HG03571 (cell line): Measurements from ENCODE around the gene LNP1.
A peak's percentile ranks its signal among the peaks of the same experiment; 100 is the strongest.

Source experiments
- ATAC-seq: cut with Tn5 transposase; IDR thresholded peaks from one replicate; pipeline ENCODE4 v1.9.1; 2021; ENCODE audit not compliant: unreplicated experiment

LNP1 gene

DNA sequence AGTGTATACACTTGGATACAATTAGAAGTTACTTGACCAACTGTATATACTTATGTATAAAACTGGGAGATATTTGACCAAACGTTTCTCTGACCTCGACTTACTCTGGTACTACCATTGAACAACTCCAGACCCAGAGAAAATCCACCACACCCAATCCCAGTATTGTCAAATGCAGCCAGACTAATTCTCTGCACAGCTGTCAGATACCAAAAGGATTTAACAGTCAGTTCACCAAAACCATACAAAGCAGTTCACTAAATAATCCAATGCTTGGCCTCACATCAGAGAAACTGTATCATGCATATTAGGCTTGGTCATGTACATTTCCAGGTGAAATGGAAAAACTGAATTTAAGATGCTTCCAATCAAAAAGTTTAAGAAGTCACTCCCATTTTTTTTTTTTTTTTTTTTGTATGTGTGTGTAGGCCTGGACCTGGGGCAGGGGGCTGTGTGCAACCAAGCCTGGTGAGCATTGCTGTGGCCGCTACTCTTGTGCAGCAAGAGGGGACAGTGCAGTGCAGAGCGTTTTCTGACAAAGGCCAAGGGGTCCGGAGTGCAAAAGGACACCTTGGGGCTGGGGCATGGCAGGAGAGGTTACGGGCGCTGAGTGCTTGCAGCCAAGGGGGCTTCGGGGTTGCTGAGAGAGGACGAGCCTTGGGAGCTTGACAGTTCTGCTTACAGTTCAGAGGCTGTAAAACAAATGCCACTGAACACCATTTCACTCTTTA, 1.8 kb upstream of the LNP1 start:
- no peak for ATAC-seq

DNA sequence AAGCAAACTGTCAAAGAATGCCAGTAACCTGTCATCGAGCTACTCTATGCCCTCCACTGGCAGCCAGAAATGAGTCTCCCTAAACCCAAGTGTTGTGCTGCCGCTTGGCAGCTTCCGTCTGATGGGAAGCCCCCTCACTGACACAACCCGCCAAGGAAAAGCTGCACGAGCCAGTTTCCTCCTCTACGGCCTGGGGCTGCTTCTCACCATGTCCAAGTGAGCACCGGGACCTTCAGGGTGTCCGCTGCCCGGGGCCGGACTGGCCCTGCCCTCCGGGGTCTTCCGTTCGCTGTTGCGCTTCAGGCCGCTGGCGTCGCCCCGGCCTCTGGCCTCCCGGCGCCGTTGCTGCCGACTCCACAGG, 940 bp upstream of the LNP1 start:
- ATAC-seq, result peak; percentile 12

DNA sequence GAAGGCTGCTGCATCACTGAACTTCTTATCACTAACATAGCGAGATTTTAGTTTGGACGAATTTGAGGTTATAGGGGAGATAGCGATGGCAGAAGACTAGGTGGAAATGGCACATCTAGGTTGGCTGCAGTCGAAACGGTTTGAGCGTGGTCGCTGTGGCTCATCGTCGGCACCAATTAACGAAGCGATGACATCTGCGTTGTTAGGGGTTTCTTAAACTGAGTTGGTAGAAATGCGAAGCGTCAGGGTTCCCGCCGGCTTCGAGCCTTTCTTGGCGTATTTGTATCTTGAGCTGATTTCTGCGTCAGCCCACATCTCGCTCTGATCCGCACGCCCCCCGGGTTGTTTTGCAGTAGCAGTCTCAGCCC, 319 bp downstream of the LNP1 start:
- peak; percentile 7 for ATAC-seq

DNA sequence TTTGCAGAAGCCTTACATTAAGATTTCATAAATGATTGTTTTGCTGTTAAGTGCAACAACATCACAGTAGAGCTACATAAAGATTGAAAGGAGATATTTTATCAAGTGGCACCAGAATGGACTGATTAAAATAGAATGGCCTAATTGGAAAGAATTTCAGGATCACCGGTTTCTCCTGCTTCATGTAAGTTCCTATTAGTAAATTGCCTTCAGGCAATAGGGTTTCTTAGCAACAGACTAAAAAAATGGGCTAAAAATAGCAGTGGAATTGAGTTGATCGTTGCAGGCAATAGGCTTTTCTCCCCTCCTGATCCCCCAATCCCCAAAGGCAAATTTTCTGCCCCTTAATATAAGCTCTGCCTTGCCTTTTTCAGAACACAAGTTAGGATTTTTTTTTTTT, 917 bp downstream of the LNP1 start:
- ATAC-seq, result no peak

DNA sequence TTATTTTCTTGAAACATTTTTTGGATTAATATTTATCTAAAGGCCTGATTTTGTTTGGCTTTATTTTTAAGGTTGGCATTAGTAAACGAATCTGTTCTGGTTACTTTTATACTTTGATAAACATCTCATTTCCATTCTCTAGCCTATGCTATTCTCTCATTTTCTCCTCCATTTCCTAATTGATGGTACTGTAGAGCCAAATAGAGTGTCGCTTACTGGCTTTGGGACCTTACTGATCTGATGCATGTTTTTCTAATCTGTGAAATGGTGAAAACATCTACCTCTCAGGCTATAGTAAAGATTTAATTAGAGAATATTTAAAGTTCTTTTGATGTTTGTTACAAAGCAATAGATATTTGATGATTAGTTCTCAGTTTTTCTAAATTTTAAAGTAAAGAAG, 1.6 kb downstream of the LNP1 start:
- ATAC-seq, result no peak

DNA sequence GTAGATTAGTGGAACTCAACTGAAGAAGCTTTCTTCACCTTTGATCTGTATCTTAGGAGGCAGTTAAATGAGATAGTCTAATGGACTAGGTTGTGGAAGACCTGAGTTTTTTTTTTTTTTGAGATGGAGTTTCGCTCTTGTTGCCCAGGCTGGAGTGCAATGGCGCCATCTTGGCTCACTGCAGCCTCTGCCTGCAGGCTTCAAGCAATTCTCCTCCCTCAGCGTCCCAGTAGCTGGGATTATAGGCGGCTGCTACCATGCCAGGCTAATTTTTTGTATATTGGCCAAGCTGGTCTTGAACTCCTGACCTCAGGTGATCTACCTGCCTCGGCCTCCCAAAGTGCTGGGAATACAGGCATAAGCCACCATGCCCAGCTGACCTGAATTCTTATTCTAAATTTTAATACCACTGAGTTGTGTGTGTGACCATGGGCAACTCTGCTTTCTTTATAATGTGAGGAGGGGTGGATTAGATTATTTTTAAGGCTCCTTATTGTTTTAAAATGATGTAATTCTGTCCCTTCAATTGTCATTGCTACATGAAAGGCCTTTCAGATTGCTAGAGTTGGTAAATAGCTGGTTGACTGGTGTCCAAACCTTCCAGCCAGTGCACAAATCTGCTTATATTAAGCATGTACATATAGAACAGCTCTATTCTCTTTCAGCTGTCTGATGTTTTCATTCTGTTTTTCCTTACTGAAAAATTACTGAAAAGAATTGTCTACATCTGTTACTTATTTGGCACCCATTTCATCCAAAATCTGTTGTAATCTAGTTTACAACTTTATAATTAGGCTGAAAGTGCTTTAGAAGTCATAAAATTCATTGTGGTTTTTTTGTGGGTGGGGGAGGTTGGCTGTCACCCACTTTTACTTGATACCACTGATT, 2.3 kb downstream of the LNP1 start:
- no peak for ATAC-seq

DNA sequence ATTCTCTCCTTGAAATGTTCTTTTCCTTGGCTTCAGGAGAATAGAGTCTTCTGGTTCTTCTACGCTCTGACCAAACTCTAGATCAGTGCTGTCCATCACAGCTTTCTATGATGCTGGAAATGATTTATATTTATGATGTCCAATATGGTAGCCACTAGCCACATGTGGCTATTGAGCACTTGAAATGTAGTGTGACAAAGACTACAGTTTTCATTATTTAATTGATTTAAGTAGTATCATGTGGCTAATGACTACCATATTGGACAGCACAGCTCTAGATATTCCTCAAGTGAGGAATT, 2.9 kb downstream of the LNP1 start:
- ATAC-seq, result no peak

DNA sequence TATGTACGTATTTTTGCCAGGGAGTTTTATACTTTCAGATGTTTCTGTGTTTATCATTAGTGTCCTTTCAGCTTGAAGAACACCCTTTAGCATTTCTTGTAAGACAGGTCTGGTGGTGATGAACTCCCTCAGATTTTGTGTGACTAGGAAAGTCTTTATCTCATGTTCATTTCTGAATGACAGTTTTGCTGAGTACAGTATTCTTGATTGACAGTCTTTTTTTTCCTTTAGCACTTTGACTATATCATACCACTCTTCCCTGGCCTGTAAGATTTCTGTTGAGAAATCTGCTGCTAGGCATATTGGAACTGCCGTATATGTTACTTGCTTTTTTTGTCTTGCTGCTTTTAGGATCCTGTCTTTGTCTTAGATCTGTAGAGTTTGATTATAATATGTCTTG, 5.8 kb downstream of the LNP1 start:
- ATAC-seq, result no peak

DNA sequence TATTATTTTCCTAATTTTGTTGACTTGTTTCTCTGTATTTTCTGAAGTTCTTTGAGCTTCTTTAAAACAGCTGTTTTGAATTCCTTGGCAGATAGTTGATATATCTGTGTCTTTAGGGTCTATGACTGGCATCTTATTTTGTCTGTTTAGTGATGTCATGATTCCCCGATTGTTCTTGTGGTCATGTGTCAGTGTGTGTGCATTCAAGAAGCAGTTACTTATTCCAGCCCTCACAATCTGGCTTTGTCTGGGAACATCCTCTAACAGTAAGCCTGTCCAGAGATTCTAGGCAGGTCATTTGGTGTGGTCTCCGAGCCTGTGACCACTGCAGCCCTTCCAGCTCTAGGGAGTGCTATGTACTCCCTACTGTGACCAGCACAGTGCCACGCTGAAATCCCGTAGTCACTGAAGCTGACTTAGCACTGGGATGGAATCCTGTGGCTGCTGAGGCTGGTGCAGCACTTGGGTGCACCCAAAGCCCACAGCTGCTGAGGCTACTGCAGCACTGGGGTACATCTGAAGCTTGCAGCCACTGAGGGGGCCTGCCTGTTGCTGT, 6.7 kb downstream of the LNP1 start:
- ATAC-seq, result no peak

DNA sequence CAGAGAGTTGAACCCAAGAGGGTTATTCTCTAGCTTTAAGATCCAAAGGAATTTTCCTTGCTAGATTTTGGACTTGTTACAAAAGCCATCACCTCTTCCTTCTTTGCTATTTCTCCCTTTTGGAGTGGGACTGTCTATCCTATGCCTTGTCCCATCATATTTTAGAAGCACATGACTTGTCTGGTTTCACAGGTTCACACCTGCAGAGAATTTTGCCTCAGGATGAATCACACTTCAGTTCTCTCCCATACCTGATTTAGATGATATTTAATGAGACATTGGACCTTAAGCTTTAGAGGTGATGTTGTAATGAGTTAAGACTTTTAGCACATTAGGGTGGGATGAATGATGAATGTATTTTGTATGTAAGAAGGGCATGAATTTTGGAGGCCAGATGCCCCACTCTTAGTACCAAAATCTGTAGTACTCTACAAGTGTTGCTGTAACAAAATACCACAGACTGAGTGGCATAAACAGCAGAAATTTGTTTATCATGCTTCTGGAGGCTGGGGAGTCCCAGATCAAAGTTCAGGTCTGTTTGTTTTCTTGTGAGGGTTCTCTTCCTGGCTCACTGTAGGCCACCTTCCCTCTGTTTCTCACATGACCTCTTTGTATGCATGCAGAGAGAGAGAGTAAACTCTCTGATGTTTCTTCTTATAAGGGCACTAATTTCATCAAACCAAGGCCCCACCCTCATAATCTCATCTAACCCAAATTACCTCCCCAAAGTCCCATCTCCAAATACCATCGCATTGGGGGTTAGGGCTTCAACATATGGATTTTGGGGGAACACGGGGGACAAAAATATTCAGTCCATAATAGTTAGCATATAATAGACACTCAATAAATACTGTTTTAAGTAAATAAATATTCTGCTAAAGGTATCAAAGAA, 10.0 kb downstream of the LNP1 start:
- no peak for ATAC-seq

DNA sequence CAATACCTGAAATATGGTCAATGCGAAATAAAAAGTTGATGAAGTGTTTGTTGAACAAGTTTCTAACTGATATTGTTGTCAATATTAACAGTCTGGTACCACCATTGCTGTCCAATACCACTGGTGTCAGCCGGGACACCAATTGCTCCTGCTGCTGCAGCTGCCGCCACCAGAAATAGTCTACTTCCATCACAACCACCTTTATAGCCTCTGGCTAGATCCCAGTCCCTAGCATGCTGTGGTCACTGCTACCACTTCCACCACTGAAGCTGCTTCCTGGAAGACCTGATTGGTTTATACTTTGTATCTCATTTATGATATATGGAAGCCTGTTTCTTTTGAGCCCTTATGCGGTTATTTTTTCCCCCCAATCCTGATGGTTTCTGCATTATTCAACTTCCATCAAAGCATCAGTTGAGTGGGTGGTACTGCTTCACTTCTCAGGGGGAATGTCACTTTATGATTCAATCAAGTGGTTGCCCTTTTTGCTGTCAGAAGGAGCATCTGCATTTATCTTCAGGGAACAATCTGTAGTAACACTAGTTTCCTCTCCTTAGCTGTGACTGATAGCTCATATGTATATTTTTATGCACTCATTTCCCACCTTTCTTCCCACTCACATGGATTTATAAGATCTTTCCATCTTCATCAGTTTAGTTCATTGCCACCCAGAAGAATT, 11.7 kb downstream of the LNP1 start:
- no peak for ATAC-seq

DNA sequence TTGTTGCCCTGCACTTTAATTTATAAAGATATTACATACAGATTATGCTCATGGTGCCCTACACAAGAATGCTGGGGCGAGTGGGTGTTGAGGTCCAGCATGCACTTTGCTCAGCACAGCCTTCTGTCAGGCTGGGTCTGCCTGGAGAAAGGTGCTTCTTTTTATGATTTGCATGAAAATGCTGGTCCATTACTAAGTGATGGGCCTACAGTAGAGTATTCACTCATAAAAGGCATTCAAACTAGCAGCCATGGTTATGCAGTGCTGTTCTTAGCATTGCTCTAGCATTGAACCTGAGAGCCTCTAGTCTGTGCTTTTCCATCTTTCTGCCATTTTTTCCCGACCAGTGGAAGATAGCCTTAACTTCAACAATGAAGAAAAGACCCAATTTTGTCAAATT, 12.3 kb downstream of the LNP1 start:
- no peak for ATAC-seq

DNA sequence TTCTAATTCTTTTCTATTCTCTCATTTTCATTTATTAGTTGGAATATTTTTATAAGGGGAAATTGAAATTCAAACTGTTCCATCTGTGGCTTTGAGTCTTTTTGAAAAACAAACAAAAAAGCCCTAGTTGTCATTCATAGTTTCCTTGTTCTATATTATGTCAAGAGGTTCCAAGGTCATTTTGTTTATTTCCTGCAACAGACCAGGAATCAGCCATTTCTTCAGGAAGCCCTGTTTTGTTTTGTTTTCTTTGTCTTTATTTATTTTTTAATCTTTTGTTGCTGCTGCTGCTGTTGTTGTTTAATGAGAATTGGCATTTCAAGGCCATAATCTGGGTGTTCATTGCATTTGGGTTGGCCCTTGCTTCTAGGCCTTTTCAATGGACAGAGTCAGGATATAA, 14.8 kb downstream of the LNP1 start:
- no peak for ATAC-seq

DNA sequence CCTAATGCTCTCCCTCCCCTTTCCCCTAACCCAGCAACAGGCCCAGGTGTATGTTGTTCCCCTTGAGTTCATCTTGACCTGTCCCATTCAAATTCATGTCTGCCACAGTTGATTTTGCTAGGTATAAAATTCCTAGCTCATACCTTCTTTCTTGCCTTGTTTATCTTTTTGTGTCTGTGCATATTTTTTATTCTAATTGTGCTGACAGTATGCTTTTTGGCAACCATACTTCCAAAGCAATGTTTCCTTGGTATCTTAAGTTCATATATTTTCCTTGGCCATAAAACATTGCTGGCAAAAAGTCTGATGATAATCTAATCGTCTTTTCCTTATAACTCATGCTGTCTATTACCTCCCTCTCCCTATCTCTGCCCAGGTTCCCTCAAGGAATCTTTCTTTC, 15.5 kb downstream of the LNP1 start:
- ATAC-seq, result no peak

DNA sequence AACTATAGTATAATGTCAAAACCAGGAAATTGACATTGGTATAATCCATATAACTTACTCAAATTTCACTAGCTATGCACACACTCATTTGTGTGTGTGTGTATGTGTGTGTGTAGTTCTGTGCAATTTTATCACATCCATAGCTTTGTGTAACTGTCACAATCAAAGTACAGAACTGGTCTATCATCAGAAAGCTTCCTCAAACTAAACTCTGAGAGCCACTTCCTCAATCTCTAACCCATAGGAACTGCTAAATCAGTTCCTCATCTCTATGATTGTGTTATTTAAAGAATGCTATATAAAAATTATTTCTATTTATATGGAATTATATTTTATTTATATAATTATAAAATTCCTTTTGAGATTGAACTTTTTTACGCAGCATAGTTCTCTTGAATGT, 18.1 kb downstream of the LNP1 start:
- ATAC-seq, result no peak

DNA sequence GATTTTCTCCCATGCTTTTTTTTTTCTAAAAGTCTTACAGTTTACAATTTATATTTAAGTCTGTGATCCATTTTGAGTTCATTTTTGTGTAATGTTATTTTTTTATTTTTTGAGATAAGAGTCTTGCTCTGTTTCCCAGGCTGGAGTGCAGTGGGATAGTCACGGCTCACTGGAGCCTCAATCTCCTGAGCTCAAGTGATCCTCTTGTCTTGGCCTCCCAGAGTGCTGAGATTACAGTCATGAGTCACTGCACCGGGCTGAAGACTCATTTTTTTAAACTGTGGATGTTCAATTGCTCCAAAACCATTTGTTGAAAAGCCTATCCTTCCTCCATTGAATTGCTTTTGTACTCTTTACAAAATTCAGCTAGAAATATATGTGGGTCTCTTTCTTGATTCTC, 19.5 kb downstream of the LNP1 start:
- no peak for ATAC-seq

DNA sequence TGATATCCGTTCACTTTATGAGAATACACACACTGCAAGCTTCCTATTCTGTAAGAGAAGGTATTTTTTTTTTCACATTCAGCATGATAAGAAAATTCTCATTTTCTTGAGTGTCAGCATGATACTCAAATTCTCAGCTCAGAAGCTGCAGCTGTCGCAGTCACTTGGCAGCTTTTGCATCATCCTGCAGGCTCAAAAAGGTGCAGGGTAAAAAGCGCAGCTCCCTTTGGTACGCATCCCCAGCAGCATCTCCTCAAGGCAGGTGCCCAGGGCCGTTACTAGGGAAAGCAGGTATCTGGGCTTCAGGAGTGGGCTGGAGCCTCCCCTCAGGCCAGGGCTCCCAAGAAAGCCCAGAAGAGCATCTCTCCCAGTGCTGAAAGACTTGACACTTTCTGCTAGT, 22.3 kb downstream of the LNP1 start:
- no peak for ATAC-seq

DNA sequence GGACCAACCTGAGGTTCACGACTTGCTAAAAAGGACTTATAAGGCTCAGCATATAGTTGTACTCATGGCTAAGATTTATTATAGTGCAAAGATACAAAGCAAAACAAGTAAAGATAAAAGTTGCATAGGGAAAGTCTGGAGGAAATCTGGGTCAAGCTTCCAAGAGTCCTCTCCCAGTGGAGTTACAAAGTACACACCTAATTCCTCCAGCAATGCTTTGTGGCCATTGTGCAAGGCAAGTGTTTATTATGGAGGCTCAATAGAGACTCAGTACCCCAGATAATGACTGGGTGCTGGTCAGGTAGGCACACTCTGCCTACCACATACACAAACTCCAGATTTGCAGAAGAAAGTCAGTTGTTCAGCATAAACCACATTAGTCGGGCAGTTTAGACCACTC, 22.9 kb downstream of the LNP1 start:
- no peak for ATAC-seq

DNA sequence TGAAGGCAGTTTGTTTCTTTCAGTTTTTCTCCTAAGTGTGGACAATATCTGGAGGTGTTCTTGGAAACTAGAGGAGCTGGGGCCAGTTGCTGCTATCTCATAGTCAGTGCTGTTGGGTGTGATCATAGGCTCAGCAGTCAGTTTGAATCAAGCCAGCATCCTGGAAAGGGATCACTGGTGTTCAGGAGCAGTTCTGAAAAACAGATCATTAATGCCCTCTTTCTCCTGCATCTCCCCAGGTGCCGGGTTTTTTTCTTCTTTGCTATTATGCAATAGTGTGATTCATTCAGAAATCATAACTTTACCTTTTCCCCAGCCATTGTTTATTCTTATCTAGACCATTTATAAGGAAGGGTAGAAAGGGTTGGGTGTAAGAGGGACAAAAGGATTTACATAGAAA, 24.0 kb downstream of the LNP1 start:
- no peak for ATAC-seq

DNA sequence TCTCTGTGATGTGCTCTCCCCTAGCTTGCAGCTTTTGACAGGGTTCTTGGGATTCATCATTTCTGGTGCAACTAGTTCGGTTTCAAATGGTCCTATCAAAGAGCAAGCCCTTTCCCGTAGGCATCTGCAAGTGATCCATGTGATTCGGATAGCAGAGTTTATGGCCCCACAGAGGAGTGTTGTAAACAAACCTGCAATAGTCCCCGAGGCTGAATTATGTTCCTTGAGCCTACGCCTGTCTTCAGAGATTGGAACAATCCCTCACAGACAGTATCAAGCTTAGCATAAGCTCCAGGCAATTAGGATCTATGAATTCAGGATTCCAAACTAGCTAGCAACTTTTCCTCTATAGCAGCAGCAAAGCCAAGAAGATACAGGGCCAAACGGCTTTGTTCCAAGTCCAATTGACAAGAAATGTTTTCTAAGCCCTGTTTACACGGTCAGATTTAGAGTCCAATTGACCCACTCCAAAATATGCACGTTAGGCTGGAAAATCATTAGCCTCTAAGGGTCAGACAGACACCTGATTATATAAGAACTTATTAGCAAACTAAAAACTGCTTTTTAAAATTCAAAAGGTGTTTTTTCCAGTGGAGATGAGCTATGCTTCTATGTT, 24.8 kb downstream of the LNP1 start:
- no peak for ATAC-seq

DNA sequence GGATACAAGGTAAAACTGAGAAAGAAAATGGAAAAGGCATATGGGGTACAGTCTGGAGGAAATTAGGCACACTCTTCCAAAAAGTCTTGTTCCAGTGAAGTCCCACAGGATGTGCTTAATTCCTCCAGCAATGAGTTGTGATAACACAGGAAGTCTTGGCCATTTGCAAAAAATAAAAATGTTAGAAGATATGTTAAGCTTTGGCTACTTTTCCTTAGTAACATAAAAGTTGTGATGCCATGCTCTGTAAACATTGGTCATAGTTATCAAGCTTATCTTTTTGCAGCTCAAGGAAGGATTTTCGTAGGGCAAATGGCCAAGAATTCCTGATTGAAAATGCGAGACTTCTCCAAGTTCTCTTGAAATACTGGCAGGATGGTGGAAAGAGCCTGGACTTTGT, 26.4 kb downstream of the LNP1 start:
- ATAC-seq, result no peak
